ENCODE results near the gene UCP1.

UCP1 gene

GRCh38 chr4:140581078-140581477 is 12.3 kb upstream of the UCP1 start:
- TF ChIP-seq CTCF (conservative IDR thresholded peaks at IDR 0.05) (no peak), ZFX (IDR thresholded peaks at IDR 0.05) (no peak)
- H3K27ac ChIP-seq: no peak overlapping the region

- TF ChIP-seq ZFX (IDR thresholded peaks at IDR 0.05): no peak
- H3K27ac ChIP-seq: no peak overlapping the region
Measured at GRCh38 chr4:140579278-140579677, 10.5 kb upstream of the UCP1 start.

- H3K27ac ChIP-seq: no peak overlapping the region
- TF ChIP-seq ZFX (IDR thresholded peaks at IDR 0.05) (no peak), CTCF (conservative IDR thresholded peaks at IDR 0.05) (no peak)
Measured at GRCh38 chr4:140575489-140575888, 6.7 kb upstream of the UCP1 start.

- H3K27ac ChIP-seq: no peak overlapping the region
- TF ChIP-seq CTCF (conservative IDR thresholded peaks at IDR 0.05): no peak
- no peak for TF ChIP-seq ZFX (IDR thresholded peaks at IDR 0.05)
Measured at GRCh38 chr4:140571620-140572019, 2.9 kb upstream of the UCP1 start.

- H3K27ac ChIP-seq: no peak overlapping the region
- no peak for TF ChIP-seq CTCF (conservative IDR thresholded peaks at IDR 0.05)
- no peak for TF ChIP-seq ZFX (IDR thresholded peaks at IDR 0.05)
Measured at GRCh38 chr4:140569307-140569638, 512 bp upstream of the UCP1 start.

- TF ChIP-seq CTCF (conservative IDR thresholded peaks at IDR 0.05) (no peak), ZFX (IDR thresholded peaks at IDR 0.05) (no peak)
- no peak overlapping the region for H3K27ac ChIP-seq
Measured at GRCh38 chr4:140559696-140560095, 9.1 kb downstream of the UCP1 start.

- TF ChIP-seq ZFX (IDR thresholded peaks at IDR 0.05): no peak
- TF ChIP-seq CTCF (conservative IDR thresholded peaks at IDR 0.05): no peak
- peak overlapping the region; percentile 52; the same call in 1 of the 2 replicates for H3K27ac ChIP-seq
Measured at GRCh38 chr4:140557831-140558435, 10.8 kb downstream of the UCP1 start.

- peak overlapping the region; percentile 24; the same call in 1 of the 2 replicates for H3K27ac ChIP-seq
- TF ChIP-seq ZFX (IDR thresholded peaks at IDR 0.05): no peak
- no peak for TF ChIP-seq CTCF (conservative IDR thresholded peaks at IDR 0.05)
Measured at GRCh38 chr4:140556372-140557085, 12.2 kb downstream of the UCP1 start.
